Smooth muscle cell (in vitro differentiated cells): ENCODE results near the gene TMEM92. TPM values are rescaled to one million over a fixed set of nuclear protein-coding genes. Genes with fewer than 3 reads are reported as not detected.

Experiments used
- DNase-seq: peaks from one replicate; lab custom pipeline; 2025; ENCODE audit not compliant: unreplicated experiment; lab: John Stamatoyannopoulos, UW
- H2AFZ ChIP-seq: fragments of 200-600 bp; sonication (generic); 2 replicates; pipeline ENCODE4 v1.6.0; 2016; ENCODE audit warnings: antibody characterized with exemption, low read depth, mild to moderate bottlenecking
- H3F3A ChIP-seq: fragments of 200-600 bp; sonication (generic); 2 replicates; pipeline ENCODE4 v1.6.0; 2017; ENCODE audit warnings: antibody characterized with exemption, low read depth
- H3K27ac ChIP-seq: fragments of 200-600 bp; sonication (generic); 2 replicates; pipeline ENCODE4 v1.5.1; 2016; ENCODE audit warnings: low read depth, mild to moderate bottlenecking
- H3K27me3 ChIP-seq: fragments of 200-600 bp; sonication (generic); 2 replicates; pipeline ENCODE4 v1.6.1; 2016; ENCODE audit warnings: low read depth, mild to moderate bottlenecking
- H3K36me3 ChIP-seq: fragments of 200-600 bp; sonication (generic); 2 replicates; pipeline ENCODE4 v1.5.1; 2016; ENCODE audit warnings: low read depth
- H3K4me1 ChIP-seq: fragments of 200-600 bp; sonication (generic); 2 replicates; pipeline ENCODE4 v1.5.1; 2016; ENCODE audit warnings: low read depth
- H3K4me2 ChIP-seq: fragments of 200-600 bp; sonication (generic); 2 replicates; pipeline ENCODE4 v1.6.0; 2016; ENCODE audit warnings: mild to moderate bottlenecking
- H3K4me3 ChIP-seq: fragments of 200-600 bp; sonication (generic); 2 replicates; pipeline ENCODE4 v1.5.1; 2016; ENCODE audit warnings: mild to moderate bottlenecking
- H3K79me2 ChIP-seq: fragments of 200-600 bp; sonication (generic); 2 replicates; pipeline ENCODE4 v1.6.0; 2016; ENCODE audit warnings: low read depth, mild to moderate bottlenecking
- H3K9ac ChIP-seq: fragments of 200-600 bp; sonication (generic); 2 replicates; pipeline ENCODE4 v1.6.0; 2016; ENCODE audit warnings: low read depth
- H3K9me3 ChIP-seq: fragments of 200-600 bp; sonication (generic); replicated peaks from 2 replicates; pipeline ENCODE4 v1.5.1; 2016; ENCODE audit warnings: low read depth
- H4K20me1 ChIP-seq: fragments of 200-600 bp; sonication (generic); 2 replicates; pipeline ENCODE4 v1.6.0; 2016; ENCODE audit warnings: low read depth
- WGBS: methylation state at CpG from one replicate; pipeline ENCODE4 v1.1.7; 2016; ENCODE audit warnings: low lambda C conversion rate; 5-methylcytosine and 5-hydroxymethylcytosine counted together
- polyA plus RNA-seq: library from polyadenylated mRNA; unstranded; fragments of >200 nt; fragmentation: Nextera tagmentation; extraction: Ambion mirVana; gene quantifications from 2 replicates; pipeline ENCODE4 v1.2.1, GENCODE V29; 2016
- total RNA-seq: library from RNA; depleted of rRNA; stranded (reverse); fragments of >200 nt; gene quantifications from 2 replicates; pipeline ENCODE4 v1.2.3, GENCODE V29; 2014
- TF ChIP-seq, protein P1 (sequence below): fragments of 200-600 bp; sonication (generic); IDR thresholded peaks from 2 replicates; pipeline ENCODE4 v1.5.1; 2017; ENCODE audit warnings: borderline replicate concordance, mild to moderate bottlenecking, antibody characterized with exemption; ENCODE audit not compliant: insufficient read depth, poor library complexity, severe bottlenecking

TMEM92 gene
- total and polyA plus RNA-seq, 2 experiments from 2014 or later: 4.8 to 7.4 TPM

DNA sequence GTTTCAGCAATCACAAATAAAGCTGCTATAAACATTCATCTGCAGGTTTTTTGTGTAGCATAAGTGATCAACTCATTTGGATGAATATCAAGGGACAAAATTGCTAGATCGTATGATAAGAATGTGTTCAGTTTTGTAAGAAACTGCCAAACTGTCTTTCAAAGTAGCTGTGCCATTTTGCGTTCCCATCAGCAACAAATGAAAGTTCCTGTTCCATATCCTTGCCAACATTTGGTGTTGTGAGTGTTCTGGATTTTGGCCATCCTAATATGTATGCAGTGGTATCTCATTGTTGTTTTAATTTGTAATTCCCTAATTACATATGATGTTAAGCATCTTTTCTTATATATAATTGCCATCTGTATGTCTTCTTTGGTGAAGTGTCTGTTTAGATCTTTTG is 36.4 kb upstream of the TMEM92 start:
- 87% methylated on average over 2 of the region's 2 CpGs for WGBS
- Histone ChIP-seq H4K20me1 (no peaks in the 10 kb centered on the region), H3K4me3 (no peak overlapping the region), H3K36me3 (no peaks in the 10 kb centered on the region), H3K4me2 (no peak overlapping the region), H3K27me3 (no peaks in the 10 kb centered on the region), H3K9me3 (no peaks in the 10 kb centered on the region), H3K4me1 (no peaks in the 10 kb centered on the region), H2AFZ (no peak overlapping the region), H3K27ac (no peak overlapping the region), H3F3A (no peaks in the 10 kb centered on the region), H3K9ac (no peak overlapping the region), H3K79me2 (no peaks in the 10 kb centered on the region)
- DNase-seq: no peak
- TF ChIP-seq, protein P1, sequence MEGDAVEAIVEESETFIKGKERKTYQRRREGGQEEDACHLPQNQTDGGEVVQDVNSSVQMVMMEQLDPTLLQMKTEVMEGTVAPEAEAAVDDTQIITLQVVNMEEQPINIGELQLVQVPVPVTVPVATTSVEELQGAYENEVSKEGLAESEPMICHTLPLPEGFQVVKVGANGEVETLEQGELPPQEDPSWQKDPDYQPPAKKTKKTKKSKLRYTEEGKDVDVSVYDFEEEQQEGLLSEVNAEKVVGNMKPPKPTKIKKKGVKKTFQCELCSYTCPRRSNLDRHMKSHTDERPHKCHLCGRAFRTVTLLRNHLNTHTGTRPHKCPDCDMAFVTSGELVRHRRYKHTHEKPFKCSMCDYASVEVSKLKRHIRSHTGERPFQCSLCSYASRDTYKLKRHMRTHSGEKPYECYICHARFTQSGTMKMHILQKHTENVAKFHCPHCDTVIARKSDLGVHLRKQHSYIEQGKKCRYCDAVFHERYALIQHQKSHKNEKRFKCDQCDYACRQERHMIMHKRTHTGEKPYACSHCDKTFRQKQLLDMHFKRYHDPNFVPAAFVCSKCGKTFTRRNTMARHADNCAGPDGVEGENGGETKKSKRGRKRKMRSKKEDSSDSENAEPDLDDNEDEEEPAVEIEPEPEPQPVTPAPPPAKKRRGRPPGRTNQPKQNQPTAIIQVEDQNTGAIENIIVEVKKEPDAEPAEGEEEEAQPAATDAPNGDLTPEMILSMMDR: no peak

DNA sequence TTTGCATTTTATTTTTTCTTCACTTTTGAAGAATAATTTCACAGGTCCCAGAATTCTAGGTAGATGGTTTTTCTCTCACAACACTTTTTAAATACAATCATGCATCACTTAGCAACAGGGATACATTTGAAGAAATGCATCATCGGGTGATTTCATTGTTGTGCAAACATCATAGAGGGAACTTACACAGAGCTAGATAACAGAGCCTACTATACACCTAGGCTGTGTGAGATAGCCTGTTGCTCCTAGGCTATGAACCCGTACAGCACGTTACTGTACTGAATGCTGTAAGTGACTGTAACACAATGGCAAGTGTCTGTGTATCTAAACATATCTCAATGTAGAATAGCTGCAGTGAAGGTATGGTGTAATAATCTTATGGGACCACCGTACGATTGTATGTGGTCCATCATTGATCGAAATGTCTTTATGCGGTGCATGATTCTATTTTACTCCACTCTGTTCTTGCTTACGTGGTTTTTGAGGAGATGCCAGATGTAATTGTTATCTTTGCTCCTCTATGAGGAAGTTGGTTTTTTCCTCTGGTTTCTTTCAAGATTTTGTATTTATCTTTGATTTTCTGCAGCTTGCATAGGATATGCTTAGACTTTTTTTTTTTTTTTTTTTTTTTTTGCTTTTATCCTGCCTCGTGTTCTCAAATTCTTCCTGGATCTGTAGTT is 35.5 kb upstream of the TMEM92 start:
- Histone ChIP-seq H3K9me3 (no peaks in the 10 kb centered on the region), H3K4me2 (no peak overlapping the region), H3K79me2 (no peaks in the 10 kb centered on the region), H4K20me1 (no peaks in the 10 kb centered on the region), H2AFZ (no peak overlapping the region), H3K27ac (no peak overlapping the region), H3K27me3 (no peaks in the 10 kb centered on the region), H3K36me3 (no peaks in the 10 kb centered on the region), H3K4me1 (no peaks in the 10 kb centered on the region), H3K9ac (no peak overlapping the region), H3F3A (no peaks in the 10 kb centered on the region), H3K4me3 (no peak overlapping the region)
- no peak for DNase-seq
- TF ChIP-seq, protein P1: no peak
- 71% methylated on average over 9 of the region's 9 CpGs for WGBS

DNA sequence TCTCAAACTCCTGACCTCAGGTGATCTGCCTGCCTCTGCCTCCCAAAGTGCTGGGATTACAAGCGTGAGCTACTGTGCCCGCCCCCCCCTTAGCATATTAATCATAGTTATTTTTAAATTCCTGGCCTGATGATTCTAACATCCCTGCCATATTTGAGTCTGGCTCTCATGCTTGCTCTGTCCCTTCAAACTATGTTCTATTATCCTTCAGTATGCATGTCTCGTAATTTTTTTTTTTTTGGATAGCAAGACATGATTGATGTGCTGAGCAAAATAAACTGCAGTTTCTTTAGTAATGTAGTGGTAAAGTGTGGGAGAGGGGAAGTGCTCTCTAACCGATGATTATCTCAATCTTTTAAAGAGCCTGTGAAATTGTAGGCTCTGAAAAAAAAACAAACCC is 34.3 kb upstream of the TMEM92 start:
- Histone ChIP-seq H3K4me1 (no peaks in the 10 kb centered on the region), H3K9me3 (no peaks in the 10 kb centered on the region), H3K27me3 (no peaks in the 10 kb centered on the region), H2AFZ (no peak overlapping the region), H3K36me3 (no peaks in the 10 kb centered on the region), H3K9ac (no peak overlapping the region), H3K4me2 (no peak overlapping the region), H3K4me3 (no peak overlapping the region), H3F3A (no peaks in the 10 kb centered on the region), H4K20me1 (no peaks in the 10 kb centered on the region), H3K27ac (no peak overlapping the region), H3K79me2 (no peaks in the 10 kb centered on the region)
- TF ChIP-seq, protein P1: no peak
- WGBS: 66% methylated on average over 4 of the region's 4 CpGs
- no peak for DNase-seq

DNA sequence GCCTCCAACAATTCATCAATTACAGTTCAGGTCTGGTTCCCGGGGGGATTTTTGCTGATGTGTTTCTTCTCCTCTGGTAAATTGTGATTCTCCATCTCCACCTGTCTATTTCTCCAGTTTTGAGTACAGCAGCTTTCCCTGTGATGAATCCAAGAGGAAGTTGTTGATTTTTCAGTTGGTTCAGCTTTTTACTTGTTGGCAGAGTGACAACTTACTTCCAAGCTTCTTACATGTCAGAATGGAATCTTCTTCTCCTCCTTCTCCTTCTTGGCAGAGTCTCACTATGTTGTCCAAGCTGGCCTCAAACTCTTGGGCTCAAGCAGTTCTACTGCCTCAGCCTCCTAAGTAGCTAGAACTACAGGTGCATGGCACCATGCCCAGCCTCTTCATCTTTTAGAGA is 33.4 kb upstream of the TMEM92 start:
- DNase-seq: no peak

More for the DNA sequence above, 33.4 kb upstream of the TMEM92 start:
- no peaks in the 10 kb centered on the region for H3K4me1 ChIP-seq
- no peak overlapping the region for H3K4me2 ChIP-seq
- no peaks in the 10 kb centered on the region for H3K27me3 ChIP-seq
- H3K9ac ChIP-seq: no peak overlapping the region
- no peaks in the 10 kb centered on the region for H3K36me3 ChIP-seq
- H3K9me3 ChIP-seq: no peaks in the 10 kb centered on the region
- no peak overlapping the region for H3K27ac ChIP-seq
- no peaks in the 10 kb centered on the region for H3K79me2 ChIP-seq
- H3F3A ChIP-seq: no peaks in the 10 kb centered on the region
- H2AFZ ChIP-seq: no peak overlapping the region
- no peaks in the 10 kb centered on the region for H4K20me1 ChIP-seq
- TF ChIP-seq, protein P1: no peak
- 94% methylated on average over 1 of the region's 1 CpG for WGBS
- H3K4me3 ChIP-seq: no peak overlapping the region
